Upper lobe of left lung (tissue), 4 donors: ENCODE measurements around the gene THSD7A.

Source experiments
- CTCF ChIP-seq, 6 experiments: fragments of 450-650 bp in 4 of 6; fragments of 200-600 bp in 2 of 6; sonication (generic) in 2 of 6; IDR thresholded peaks; one replicate each; pipeline ENCODE4 v1.5.1; 2016 to 2019; ENCODE audit warnings: antibody characterized with exemption in 6 of 6
- EP300 ChIP-seq, 4 donors: sonication (generic); formaldehyde crosslinking; IDR thresholded peaks; one replicate each; pipeline ENCODE4 v1.5.1; 2017; ENCODE audit warnings: antibody characterized with exemption in 4 of 4, control low read depth in 2 of 4
- POLR2A ChIP-seq, 4 donors: fragments of 450-650 bp; IDR thresholded peaks; one replicate each; pipeline ENCODE4 v1.5.1; 2016 to 2017; ENCODE audit warnings: antibody characterized with exemption in 4 of 4, mild to moderate bottlenecking in 2 of 4
- POLR2AphosphoS5 ChIP-seq, 2 donors: sonication (generic); formaldehyde crosslinking; IDR thresholded peaks; one replicate each; pipeline ENCODE4 v1.5.1; 2017; ENCODE audit warnings: antibody characterized with exemption in 2 of 2

GRCh38 chr7:11743548-11743947, 88.5 kb downstream of the THSD7A start:
- no peak for TF ChIP-seq CTCF (IDR thresholded peaks at IDR 0.05)
- no peak for TF ChIP-seq POLR2A (IDR thresholded peaks at IDR 0.05)
- no peak for TF ChIP-seq EP300 (IDR thresholded peaks at IDR 0.05)
- no peak for TF ChIP-seq POLR2AphosphoS5 (IDR thresholded peaks at IDR 0.05)
